LNCAP (cell line): ENCODE data around the gene CLCN7.

ENCODE experiments used
- CTCF ChIP-seq: fragments of 450-650 bp; IDR thresholded peaks from 2 replicates; pipeline ENCODE4 v1.5.1; 2017; ENCODE audit warnings: mild to moderate bottlenecking

The CLCN7 gene

GRCh38 chr16:1443403-1443973, 31.3 kb downstream of the CLCN7 start:
- TF ChIP-seq CTCF, result no peak

DNA sequence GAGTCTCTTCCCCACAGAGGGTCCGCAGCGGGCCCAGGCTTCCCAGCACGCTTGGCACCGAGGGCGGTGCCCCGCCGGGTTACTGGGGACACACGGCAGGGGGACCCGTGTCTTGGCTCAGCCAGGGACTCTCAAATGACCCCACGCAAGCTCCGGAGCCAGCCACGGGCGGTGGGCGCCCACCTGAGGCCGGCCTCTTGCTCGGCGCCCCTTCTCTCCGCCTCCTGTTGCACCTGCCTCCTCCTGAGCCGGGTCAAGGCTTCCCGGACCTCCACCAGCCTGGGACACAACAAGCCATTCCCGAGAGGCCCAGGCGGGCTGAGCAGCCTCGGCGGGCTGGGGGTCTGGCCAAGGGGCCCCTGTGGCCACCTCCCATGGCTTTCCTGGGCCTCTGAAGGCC, 32.1 kb downstream of the CLCN7 start:
- no peak for TF ChIP-seq CTCF

DNA sequence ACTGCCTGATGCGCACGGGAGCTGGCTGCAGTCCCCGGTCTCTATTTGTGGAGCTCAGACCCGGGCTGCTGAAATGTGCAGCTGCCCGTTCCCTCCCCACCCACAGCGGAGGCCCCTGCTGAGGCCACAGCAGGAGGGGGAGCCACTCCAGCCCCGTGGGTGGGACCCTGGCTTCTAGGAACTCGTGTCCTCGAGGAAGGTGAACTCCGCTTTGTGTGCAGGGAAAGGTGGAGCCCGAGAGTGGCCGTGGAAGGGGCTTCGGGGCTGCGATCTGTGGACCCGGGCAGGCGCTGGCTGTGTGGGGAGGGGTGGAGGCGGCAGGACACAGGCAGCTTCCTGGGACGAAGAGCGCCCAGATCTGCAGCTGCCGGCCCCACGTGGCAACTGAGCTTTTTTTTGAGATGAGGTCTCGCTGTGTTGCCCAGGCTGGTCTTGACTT, 33.4 kb downstream of the CLCN7 start:
- no peak for TF ChIP-seq CTCF

DNA sequence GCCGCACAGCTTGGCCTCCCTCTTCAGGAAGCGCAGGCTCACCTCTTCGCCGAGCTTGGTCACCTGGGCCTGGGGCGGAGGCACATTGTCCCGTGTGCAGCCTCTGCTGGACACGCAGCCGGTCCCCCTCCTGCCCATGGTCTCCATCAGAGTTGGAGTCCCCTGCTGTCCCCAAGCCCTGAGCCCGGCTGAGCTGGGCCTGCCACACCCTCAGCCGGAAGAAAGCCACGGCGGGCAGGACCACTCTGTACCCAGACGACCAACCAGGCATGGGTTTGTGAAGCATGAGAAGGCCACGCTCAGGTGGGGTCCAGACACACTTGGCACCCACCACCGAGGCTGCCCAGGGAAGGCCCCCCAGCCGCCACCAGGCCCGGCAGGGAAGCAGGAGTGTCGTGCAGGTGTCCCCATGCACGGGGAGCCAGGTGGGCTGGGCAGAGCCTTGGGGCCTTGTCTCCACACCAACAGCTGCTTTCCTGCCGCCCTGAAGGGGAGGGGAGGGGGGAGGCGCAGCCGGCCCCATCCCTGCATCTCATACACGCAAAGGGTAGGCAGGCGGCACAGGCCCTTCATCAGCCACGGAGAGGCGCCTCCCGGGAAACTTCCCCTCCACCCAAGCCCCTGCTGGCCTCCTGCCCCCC, 35.6 kb downstream of the CLCN7 start:
- TF ChIP-seq CTCF, result no peak

- TF ChIP-seq CTCF, result no peak
Measured at GRCh38 chr16:1438229-1439057, 36.4 kb downstream of the CLCN7 start.

GRCh38 chr16:1437606-1438005, 37.2 kb downstream of the CLCN7 start:
- TF ChIP-seq CTCF, result no peak

DNA sequence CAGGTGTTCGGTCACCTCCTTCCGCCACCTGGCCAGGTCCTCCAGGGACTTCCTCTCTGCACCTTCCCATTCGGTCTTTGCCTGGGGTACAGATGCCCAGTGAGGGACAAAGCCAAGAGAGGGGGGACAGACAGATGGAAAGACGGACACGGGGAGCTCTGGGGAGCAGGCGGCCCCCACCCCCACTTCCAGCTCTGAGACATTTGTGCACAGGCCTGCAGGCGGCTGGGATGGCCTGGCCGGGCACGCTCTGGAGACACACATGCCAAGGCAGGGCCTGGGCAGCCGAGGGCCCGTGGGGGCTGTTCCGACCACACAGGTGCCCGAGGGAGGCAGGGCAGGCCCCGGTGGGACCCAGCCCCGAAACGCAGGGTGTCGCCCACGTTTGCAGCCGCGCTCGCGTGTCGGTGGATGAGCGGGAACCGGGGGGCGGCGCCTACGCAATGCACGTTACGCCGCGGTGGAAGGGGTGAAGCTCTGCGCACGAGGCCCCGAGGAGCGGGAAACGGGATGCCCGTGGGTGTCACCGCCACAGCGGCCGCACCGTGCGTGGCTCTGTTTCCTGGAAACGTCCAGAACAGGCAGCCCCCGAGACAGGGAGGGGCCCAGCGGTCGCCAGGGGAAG, 38.0 kb downstream of the CLCN7 start:
- no peak for TF ChIP-seq CTCF
